Natural killer cell (primary cell): Measurements from ENCODE around the gene TSPAN1. TPM values are rescaled to one million over a fixed set of nuclear protein-coding genes. Genes with fewer than 3 reads are reported as not detected.

Experiments used
- ATAC-seq, 3 donors: fragments of 150-1000 bp in 2 of 3; fragments of 200-7000 bp in 1 of 3; cut with Tn5 transposase; 1 replicate in 1 of 3; 2 replicates in 2 of 3; pipeline ENCODE4 v1.10.0; 2021; ENCODE audit warnings: mild to moderate bottlenecking in 2 of 3, moderate library complexity in 2 of 3
- DNase-seq, 2 donors: peaks; one replicate each; pipeline versions ENCODE4 v3.0.0 to v3.0.0-alpha.2; 2013 to 2021; ENCODE audit warnings: mixed read lengths in 1 of 2
- H3K27ac ChIP-seq: one replicate; pipeline ENCODE4 v1.5.1; 2013; ENCODE audit warnings: mild to moderate bottlenecking, low read length
- H3K27me3 ChIP-seq: one replicate; pipeline ENCODE4 v1.6.1; 2013; ENCODE audit warnings: low read length; ENCODE audit not compliant: control insufficient read depth, insufficient read depth
- H3K36me3 ChIP-seq: one replicate; pipeline ENCODE4 v1.6.1; 2013; ENCODE audit warnings: low read length; ENCODE audit not compliant: control insufficient read depth, insufficient read depth
- H3K4me1 ChIP-seq: one replicate; pipeline ENCODE4 v1.6.1; 2013; ENCODE audit warnings: low read length; ENCODE audit not compliant: control insufficient read depth, insufficient read depth
- H3K4me3 ChIP-seq: one replicate; pipeline ENCODE4 v1.5.1; 2013; ENCODE audit warnings: low read length
- H3K9me3 ChIP-seq: one replicate; pipeline ENCODE4 v1.6.1; 2013; ENCODE audit warnings: low read length; ENCODE audit not compliant: control insufficient read depth, insufficient read depth
- H3K27ac Mint-ChIP-seq, 2 donors: one replicate each; pipeline ENCODE4 v1.8.0; 2022; ENCODE audit warnings: mild to moderate bottlenecking in 2 of 2, mixed read lengths in 2 of 2, moderate library complexity in 1 of 2
- H3K27me3 Mint-ChIP-seq, 2 donors: one replicate each; pipeline ENCODE4 v1.8.0; 2022; ENCODE audit warnings: low read depth in 2 of 2, mixed read lengths in 2 of 2
- H3K36me3 Mint-ChIP-seq: one replicate; pipeline ENCODE4 v1.8.0; 2022; ENCODE audit warnings: mixed read lengths
- H3K4me1 Mint-ChIP-seq, 2 donors: one replicate each; pipeline ENCODE4 v1.8.0; 2022; ENCODE audit warnings: mixed read lengths in 2 of 2
- H3K4me3 Mint-ChIP-seq: one replicate; pipeline ENCODE4 v1.8.0; 2022; ENCODE audit warnings: mild to moderate bottlenecking, moderate library complexity, mixed read lengths
- H3K9me3 Mint-ChIP-seq, 2 donors: one replicate each; pipeline ENCODE4 v1.8.0; 2022; ENCODE audit warnings: mixed read lengths in 2 of 2
- WGBS: methylation state at CpG from one replicate; pipeline ENCODE4 v1.1.7; 2013; ENCODE audit warnings: missing lambda C conversion rate; ENCODE audit not compliant: insufficient coverage; 5-methylcytosine and 5-hydroxymethylcytosine counted together
- intact Hi-C: fragments of 100-400 bp; cut with micrococcal nuclease; formaldehyde crosslinking; loops from one replicate; pipeline ENCODE4 v1.14.2; 2022
- total RNA-seq, 4 donors: library from RNA; stranded (reverse); fragments of 120-200 nt in 1 of 4; gene quantifications; one replicate each; pipeline versions ENCODE4 v1.2.3 to v1.2.4, GENCODE V29; 2013 to 2022
- TF ChIP-seq, protein P1 (sequence below): fragments of 200-600 bp; IDR thresholded peaks from one replicate; pipeline ENCODE4 v1.8.0; 2022; ENCODE audit warnings: antibody characterized with exemption

Gene TSPAN1, protein sequence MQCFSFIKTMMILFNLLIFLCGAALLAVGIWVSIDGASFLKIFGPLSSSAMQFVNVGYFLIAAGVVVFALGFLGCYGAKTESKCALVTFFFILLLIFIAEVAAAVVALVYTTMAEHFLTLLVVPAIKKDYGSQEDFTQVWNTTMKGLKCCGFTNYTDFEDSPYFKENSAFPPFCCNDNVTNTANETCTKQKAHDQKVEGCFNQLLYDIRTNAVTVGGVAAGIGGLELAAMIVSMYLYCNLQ
- not detected for total RNA-seq
- not detected for total RNA-seq (2013)

DNA sequence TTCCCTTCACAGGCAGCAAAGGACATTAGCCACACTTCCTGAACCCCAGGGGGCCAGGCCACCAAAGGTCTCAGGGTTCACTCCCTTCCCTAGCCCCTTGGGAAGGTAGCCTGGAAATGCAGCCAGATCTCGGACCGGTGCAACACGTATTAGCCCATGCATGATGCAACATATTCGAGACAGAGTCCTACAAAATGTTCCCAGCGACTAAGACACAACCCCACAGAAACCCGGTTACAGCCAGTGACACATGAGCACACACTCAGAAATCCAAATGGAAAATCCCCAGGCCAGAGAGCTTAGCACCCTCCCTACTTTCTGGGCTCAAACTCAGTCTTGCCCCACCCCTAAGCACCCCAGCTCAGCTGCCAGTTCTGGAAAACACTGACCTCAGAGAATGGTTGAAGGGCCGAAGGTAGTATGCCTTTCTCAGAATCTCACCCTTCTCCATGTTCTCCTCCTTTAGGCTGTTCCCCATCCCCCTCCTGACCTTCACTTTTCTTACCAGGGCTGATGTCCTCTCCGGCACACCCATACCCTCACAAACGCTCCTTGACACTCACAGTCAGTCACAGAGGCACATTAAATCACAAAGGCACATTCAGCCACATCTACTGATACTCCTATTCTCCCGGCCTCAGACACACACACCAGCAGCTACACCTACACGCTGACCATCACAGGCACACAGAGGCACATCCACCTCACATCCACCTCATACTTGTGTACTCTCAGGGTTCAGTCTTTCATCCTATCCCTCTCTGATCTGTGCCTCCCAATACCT lies at the start of gene TSPAN1:
Gene TSPAN1 (plus strand): TSS at position 640 of the 784 bp plus-strand sequence. CDS start 6,021 bp downstream, outside the sequence.
- no peaks in the 10 kb centered on the region for H3K36me3 Mint-ChIP-seq
- TF ChIP-seq, protein P1, sequence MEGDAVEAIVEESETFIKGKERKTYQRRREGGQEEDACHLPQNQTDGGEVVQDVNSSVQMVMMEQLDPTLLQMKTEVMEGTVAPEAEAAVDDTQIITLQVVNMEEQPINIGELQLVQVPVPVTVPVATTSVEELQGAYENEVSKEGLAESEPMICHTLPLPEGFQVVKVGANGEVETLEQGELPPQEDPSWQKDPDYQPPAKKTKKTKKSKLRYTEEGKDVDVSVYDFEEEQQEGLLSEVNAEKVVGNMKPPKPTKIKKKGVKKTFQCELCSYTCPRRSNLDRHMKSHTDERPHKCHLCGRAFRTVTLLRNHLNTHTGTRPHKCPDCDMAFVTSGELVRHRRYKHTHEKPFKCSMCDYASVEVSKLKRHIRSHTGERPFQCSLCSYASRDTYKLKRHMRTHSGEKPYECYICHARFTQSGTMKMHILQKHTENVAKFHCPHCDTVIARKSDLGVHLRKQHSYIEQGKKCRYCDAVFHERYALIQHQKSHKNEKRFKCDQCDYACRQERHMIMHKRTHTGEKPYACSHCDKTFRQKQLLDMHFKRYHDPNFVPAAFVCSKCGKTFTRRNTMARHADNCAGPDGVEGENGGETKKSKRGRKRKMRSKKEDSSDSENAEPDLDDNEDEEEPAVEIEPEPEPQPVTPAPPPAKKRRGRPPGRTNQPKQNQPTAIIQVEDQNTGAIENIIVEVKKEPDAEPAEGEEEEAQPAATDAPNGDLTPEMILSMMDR = no peak
- no peak within 1 kb of the TSS for H3K4me3 Mint-ChIP-seq
- no peak within 1 kb of the TSS for H3K27ac Mint-ChIP-seq
- no peaks in the 10 kb centered on the region for H3K4me1 Mint-ChIP-seq
- H3K27me3 Mint-ChIP-seq = peaks cover 0 to 2% of the 10 kb centered on the region in 2 donors
- ATAC-seq (no peak), DNase-seq (no peak)
- H3K36me3 ChIP-seq = no peaks in the 10 kb centered on the region
- H3K9me3 ChIP-seq = no peaks in the 10 kb centered on the region
- intact Hi-C loops = no loop called here
- WGBS = 93% methylated on average over 11 of the region's 11 CpGs
- peaks cover 3% of the 10 kb centered on the region for H3K4me1 ChIP-seq
- H3K9me3 Mint-ChIP-seq = no peaks in the 10 kb centered on the region
- H3K27me3 ChIP-seq = no peaks in the 10 kb centered on the region
- H3K4me3 ChIP-seq = no peak within 1 kb of the TSS
- H3K27ac ChIP-seq = no peak within 1 kb of the TSS

DNA sequence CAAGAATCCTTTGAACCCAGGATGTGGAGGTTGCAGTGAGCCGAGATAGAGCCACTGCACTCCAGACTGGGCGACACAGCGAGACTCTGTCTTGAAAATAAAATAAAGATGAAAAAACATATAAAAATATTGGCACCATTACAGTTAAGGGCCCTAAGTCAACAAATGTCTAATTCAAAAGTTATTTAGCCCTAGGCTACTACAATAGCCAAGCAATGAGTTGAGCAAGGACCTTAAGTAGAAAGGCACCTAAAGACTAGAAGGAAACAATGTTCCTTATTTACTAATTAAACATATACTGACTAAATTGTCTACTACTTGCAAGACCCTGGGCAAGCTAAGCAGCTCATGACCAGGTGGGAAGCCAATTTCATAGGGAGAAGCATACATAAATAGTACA lies 46.5 kb upstream of the TSPAN1 start:
- Mint-ChIP-seq H3K27ac (no peak overlapping the region), H3K4me1 (peaks cover 21 to 22% of the 10 kb centered on the region in 2 donors), H3K4me3 (no peak overlapping the region), H3K27me3 (peaks cover 13 to 35% of the 10 kb centered on the region in 2 donors), H3K36me3 (no peaks in the 10 kb centered on the region), H3K9me3 (no peaks in the 10 kb centered on the region)
- ATAC-seq (no peak), DNase-seq (no peak)
- Histone ChIP-seq H3K4me1 (peaks cover 12% of the 10 kb centered on the region), H3K27me3 (peaks cover 13% of the 10 kb centered on the region), H3K9me3 (no peaks in the 10 kb centered on the region), H3K27ac (no peak overlapping the region), H3K36me3 (no peaks in the 10 kb centered on the region), H3K4me3 (no peak overlapping the region)
- intact Hi-C loops = no loop called here
- WGBS = 100% methylated on average over 1 of the region's 3 CpGs
- TF ChIP-seq, protein P1 = no peak

DNA sequence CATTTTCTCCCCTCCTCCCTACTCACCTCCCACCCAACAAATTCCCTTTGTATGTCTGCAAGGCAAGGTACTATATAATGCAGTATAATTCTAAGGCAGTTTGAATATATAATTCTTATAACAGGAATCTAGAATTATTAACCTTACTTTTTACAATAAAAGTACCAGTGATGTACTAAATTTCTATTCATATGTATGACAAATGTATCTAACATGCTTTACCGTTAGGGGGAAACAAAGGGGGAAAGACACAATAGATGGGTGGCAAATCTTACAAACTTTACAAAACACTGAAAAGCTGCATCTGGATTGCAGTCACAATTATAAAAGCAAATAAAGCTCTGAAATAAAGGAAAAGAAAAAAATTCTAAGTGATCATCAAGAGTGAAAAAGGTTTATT lies 44.8 kb upstream of the TSPAN1 start:
- H3K27me3 Mint-ChIP-seq = peaks cover 13 to 35% of the 10 kb centered on the region in 2 donors
- H3K27ac Mint-ChIP-seq = no peak overlapping the region
- TF ChIP-seq, protein P1 = no peak
- ATAC-seq = no peak
- peak overlapping the region; percentile 9 for H3K4me3 Mint-ChIP-seq
- Histone ChIP-seq H3K36me3 (no peaks in the 10 kb centered on the region), H3K4me1 (peaks cover 16% of the 10 kb centered on the region), H3K9me3 (no peaks in the 10 kb centered on the region), H3K27me3 (peaks cover 13% of the 10 kb centered on the region), H3K4me3 (no peak overlapping the region), H3K27ac (no peak overlapping the region)
- intact Hi-C loops = no loop called here
- DNase-seq = no peak
- no CpG with 5 or more reads among the region's 1 CpG for WGBS
- peaks cover 31 to 32% of the 10 kb centered on the region in 2 donors for H3K4me1 Mint-ChIP-seq
- H3K36me3 Mint-ChIP-seq = no peaks in the 10 kb centered on the region
- no peaks in the 10 kb centered on the region for H3K9me3 Mint-ChIP-seq
